ENCODE data around the gene ARHGAP32.

ARHGAP32 gene

GRCh38 chr11:129192150-129192549, at the start of gene ARHGAP32:
Gene ARHGAP32 (minus strand): TSS chr11:129192325. CDS start chr11:129192198, 127 bp downstream.
- no peak for DNase-seq

- DNase-seq: no peak
Measured at GRCh38 chr11:129239207-129239606, 47.1 kb upstream of the ARHGAP32 start.

DNA sequence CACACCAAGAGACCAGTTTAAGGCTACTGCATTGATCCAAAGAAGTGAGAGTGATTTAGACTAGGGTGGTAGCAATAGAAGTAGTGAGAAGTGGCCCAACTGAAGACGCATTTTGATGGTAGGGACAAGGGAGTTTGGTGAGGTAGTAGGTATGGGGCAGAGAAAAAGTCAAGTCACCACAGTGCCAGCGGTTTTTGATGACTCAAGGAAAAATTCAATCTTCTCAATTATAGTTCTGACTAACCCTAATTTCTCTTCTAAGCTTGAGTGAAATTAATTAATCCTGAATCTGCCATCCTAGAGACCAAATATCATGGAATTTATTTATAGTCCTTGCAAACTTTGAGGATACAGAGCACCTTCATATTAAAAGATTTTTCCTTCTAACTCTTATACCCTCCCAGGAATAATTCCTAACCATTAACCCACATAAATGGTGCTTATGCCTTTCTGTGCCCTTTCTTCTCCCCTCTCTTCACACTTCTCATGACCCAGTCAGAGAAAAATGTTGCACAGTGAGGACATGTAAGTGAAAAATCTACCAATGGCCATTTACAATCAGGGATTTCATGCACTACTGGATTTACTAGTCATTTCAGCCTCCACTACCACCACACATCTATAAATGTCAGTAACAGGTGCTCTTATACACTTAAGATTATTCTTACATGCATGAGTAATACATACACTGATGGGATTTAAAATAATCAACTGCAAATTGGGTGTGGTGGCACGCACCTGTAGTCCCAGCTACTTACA, 45.9 kb upstream of the ARHGAP32 start:
- DNase-seq: no peak

GRCh38 chr11:129237456-129237855, 45.3 kb upstream of the ARHGAP32 start:
- DNase-seq: no peak

DNA sequence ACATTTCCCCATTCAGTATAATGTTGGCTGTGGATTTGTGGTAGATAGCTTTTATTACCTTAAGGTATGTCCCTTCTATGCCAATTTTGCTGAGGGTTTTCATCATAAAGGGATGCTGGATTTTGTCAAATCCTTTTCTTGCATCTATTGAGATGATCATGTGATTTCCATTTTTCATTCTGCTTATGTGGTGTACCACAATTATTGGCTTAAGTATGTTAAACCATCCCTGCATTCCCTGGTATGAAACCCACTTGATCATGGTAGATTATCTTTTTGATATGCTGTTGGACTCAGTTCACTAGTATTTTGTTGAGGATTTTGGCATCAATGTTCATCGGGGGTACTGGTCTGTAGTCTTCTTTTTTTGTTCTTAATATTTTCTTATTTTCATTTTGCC, 44.7 kb upstream of the ARHGAP32 start:
- no peak for DNase-seq

- DNase-seq: no peak
Measured at GRCh38 chr11:129234978-129235377, 42.9 kb upstream of the ARHGAP32 start.

DNA sequence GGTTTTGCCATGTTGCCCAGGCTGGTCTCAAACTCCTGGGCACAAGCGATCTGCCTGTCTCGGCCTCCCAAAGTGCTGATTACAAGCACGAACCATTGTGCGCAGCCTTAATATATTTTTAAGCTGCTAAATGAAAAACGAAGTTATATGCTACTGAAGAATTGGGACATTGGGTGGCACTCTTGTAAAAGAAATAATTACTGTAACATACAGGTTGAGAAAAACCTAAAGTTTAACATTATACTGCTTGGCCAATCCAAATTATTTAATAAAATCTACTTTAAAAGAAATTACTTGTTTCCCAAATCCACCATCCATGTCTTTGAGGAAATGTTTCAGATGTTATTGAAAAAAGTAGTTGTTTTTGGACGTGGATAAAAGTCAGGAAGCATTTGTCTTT, 37.9 kb upstream of the ARHGAP32 start:
- no peak for DNase-seq

- DNase-seq: no peak
Measured at GRCh38 chr11:129226207-129226798, 34.2 kb upstream of the ARHGAP32 start.

DNA sequence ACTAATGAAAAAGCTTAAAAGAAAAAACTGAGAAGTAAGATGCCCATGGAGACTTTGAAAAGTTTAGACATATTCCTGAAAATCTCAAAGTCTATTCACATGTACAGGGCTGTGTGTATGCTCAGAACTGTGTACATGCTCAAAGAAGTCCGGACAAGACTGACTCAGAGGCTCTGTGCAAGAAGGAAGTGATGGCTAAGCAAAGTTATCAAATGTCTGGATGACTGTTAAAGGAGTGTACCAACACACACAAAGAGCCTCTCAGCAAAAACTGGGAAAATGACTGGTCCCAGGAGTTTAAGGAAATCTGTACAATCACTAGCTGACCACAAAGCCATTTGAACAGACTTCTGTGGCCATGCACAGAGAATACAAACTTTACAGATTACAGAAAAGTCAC, 33.1 kb upstream of the ARHGAP32 start:
- DNase-seq: no peak

DNA sequence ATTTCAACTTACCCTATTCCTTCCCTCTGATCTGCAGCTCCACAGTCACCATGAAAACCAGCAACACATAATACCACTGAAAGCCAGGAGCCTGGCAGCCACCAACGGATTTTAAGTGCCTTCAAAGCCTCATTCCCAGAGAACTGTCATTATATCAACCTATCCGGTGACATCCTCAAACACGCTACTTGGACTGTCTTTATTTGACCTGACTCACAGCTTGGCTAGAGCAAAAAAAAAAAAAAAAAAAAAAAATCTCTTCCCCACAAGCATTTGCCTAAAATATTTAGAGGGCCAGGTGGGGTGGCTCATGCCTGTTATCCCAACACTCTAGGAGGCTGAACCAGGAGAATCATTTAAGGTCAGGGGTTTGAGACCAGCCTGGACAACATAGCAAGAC, 32.4 kb upstream of the ARHGAP32 start:
- DNase-seq: no peak

GRCh38 chr11:129223701-129224149, 31.6 kb upstream of the ARHGAP32 start:
- no peak for DNase-seq

- DNase-seq: no peak
Measured at GRCh38 chr11:129223260-129223659, 31.1 kb upstream of the ARHGAP32 start.

DNA sequence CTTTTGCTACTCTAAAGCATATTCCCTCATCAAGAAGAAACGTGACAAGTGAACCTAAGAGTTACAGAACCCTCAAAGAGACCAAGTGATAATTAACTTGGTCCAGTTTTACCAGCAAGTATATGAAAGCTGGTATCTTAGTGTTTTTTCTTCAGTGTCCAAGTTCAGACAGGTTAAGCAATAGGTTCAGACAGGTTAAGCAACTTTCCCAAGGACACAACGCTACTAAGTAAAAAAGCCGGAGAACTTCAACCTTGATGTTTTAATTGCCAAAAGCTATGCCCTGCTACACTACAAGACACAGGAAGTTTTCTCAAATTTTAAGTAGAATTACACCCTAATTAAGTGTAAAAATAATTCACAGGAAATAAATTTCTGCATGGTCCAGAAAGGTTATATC, 30.0 kb upstream of the ARHGAP32 start:
- no peak for DNase-seq

DNA sequence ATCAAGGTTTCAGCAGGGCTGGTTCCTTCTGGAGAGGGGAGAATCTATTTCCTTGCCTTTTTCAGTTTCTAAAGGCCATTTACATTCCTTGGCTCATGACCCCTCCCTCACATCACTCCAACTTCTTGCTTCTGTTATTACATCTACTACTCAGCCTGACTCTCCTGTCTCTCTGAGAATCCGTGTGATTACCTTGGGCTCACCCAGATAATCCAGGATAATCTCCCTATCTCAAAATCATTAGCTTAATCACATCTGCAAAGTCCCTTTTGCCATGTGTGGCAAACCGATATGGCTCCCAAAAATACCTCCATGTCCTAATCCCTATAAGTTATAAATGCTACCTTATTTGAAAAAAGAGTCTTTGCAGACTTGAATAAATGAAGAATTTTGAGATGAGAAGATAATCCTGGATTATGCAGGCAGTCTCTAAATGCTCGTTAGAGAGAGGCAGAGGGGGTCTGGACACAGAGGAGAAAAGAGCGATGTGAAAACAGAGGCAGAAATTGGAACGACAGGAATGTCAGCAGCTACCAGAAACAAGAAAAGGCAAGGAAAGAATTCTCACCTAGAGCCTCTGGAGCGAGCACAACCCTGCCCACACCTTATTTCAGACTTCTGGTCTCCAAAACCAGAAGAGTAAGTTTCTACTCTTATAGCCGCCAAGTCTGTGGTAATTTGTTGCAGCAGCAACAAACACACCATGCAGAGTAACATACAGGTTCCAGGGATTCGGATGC, 23.6 kb upstream of the ARHGAP32 start:
- DNase-seq: no peak

DNA sequence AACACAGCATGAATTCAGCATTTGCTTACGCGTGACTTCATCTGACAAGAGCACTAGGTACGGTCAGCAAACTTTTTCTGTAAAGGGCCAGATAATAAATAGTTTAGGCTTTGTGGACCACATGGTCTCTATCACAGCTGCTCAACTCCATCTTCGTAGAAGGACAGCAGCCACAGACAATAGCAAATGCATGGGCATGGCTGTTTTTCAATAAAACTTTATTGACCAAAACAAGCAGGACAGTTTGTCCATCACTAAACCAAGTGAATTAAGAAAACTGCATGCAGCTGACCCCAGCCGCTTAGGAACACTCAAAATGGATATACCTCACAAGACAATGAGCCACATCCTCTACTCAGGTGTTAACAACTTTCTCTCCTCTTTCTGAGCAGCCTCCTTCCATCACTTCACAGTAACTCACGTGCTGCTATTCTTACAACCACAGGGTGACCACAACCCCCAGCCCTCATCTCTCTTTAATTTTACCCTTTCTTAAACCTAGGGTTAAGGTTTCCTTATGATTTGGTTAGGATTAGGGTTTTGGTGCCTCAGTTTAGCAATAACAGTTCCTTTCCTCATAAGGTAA, 22.7 kb upstream of the ARHGAP32 start:
- DNase-seq: no peak

GRCh38 chr11:129213261-129213660, 21.1 kb upstream of the ARHGAP32 start:
- no peak for DNase-seq

GRCh38 chr11:129211397-129211796, 19.3 kb upstream of the ARHGAP32 start:
- DNase-seq: no peak

DNA sequence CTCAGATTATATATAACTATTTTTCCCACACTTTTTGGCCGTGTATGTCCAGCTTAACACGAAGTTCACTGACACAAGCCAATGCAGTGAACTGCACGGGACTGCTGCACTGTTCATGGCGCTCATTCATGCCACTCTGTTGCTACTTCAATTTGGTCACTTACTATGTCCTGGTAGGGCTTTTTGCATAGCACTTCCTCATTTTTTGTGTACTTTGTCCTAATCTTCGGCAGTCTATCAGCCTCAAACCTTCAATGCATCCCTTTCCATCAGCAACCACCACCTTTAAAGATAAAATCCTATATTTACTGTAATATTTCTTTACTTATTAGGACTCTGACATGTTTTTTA, 18.7 kb upstream of the ARHGAP32 start:
- DNase-seq: no peak

DNA sequence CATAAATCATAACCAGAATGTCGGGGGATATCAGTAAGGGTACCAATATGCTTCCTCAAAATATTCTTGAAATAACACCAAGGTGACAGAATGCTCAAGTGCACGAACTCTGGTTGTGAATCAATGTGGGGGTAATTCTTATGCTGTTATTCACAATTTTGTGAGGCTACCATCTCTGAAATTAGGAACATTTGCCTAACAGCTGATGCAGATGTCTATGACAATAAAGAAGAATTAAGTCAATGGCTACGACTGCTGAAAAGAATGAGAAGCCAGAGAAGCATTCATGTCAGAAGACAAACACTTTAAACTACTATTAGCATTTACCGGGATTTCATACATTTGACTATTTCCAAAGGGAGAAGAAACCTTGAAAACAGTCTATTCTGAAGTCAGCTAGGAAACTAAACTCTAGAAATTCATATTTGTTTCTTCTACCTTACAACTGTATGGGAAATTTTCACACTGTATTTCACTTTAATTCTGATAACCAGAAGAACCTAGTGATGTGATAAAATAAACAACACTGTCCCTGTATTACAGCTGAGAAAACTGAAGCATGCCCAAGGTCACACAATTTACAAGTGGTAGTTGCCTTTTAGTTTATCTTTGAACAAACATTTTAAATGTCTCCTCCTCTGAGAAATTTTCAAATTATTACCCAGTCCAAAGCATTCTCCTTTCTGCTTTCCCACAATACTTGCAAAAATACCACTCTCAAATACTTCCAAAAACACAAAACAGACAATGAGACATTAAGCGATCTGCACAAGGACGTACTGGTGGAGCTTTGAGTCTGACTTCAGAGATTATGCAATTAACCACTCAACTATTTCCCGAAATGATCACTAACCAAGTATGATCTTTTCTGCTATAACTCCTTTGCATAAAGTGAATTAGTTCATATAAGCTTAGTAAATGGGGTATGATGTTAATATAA, 18.0 kb upstream of the ARHGAP32 start:
- DNase-seq: no peak

GRCh38 chr11:129208863-129209262, 16.7 kb upstream of the ARHGAP32 start:
- no peak for DNase-seq

DNA sequence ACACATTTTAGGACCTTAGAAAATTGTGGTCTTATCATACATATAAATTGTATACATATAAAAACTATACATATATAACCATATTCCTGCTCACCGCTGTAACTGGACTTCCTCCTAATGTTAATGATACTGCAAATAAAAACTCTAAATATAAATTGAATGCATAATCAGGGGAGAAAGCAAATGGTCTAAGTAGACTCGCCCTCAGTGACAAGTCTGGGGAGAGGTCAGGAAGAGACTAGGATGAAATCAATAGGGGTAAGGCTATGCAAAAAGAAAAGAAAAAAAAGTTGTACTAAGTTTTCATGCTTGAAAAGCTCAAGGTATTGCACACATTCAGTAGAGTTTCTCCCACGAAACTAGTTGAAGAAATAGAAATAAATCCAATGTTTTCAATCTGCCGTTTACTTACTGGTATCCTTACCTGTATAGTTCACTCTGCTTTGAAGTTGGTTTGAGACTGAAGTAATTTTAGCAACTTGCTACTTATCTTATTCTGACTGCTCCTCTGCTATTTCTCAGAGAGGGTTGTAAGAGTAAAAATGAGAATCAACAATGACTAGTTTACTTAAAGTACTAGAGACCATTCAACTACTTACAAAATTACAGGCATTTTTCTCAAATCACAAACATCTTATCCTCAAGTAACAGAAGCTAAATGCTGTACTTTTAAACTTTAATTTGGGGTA, 12.2 kb upstream of the ARHGAP32 start:
- DNase-seq: no peak

GRCh38 chr11:129202646-129203045, 10.5 kb upstream of the ARHGAP32 start:
- no peak for DNase-seq
